ENCODE measurements around the gene PLCXD1.
"Not testable (repeated sequence)": the region's sequence is repeated elsewhere in the genome, so short reads cannot be mapped to it uniquely, and the experiment has no call there.

PLCXD1 gene

DNA sequence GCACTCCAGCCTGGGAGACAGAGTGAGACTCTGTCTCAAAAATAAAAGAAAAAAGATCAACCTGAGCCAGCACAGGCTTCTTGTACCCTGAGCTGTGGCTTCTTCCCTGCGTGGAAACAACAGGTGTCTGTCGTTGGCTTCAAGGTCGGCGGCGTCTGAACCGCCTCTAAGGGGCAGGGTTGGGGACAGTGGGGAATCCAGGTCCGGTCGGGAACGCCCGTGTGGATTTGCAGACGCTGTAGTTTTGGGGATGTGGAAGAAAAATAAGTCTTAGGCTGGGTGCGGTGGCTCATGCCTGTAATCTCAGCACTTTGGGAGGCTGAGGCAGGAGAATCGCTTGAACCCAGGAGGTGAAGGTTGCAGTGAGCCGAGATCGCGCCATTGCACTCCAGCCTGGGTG is 17.2 kb upstream of the PLCXD1 start:
- not testable (repeated sequence) for DNase-seq

DNA sequence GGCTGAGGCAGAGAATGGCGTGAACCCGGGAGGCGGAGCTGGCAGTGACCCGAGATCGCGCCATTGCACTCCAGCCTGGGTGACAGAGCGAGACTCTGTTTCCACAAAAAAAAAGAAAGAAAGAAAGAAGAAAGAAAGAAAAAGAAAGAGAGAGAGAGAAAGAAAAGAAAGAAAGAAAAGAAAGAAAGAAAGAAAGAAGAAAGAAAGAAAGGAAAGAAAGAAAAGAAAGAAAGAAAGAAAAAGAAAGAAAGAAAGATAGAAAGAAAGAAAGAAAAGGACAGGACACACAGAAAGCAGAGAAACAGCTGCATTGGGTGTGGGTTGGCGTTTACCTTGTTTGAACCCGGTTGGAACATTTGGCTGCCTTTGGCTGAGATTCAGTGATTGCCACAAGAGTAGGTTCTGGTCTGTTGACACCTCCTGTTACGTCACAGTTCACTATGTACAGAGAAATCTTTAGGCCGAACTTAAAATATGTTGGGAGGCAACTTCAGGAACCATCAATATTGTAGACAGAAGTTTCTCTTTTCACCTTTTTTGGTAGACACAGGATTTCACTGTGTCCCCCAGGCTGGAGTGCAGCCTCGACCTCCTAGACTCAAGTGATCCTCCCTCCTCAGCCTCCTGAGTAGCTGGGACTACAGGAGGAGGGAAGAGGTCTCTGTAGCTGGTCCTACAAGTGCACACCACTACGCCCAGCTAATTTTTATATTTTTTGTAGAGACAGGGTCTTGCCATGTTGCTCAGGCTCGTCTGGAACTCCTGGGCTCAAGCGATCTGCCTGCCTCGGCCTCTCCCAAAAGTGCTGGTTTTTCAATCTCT is 16.3 kb upstream of the PLCXD1 start:
- no peak for DNase-seq

DNA sequence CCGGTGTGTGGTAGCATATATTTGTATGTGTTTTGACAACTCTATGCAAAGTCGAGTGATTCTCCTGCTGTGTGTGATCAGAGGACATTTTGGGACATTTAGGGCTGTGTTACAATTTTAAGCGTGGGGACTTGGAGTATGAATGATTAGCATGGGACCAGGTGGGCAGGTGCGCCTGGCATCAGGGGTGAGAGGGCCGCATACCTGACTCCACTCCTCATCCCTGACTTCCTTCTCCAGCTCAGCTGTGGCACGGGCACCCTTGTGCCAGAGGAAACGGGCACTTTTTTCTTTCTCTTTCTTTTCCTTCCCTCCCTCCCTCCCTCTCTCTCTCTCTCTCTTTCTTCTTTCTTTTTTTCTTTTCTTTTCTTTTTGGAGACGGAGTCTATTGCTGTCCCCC is 15.7 kb upstream of the PLCXD1 start:
- DNase-seq: no peak

DNA sequence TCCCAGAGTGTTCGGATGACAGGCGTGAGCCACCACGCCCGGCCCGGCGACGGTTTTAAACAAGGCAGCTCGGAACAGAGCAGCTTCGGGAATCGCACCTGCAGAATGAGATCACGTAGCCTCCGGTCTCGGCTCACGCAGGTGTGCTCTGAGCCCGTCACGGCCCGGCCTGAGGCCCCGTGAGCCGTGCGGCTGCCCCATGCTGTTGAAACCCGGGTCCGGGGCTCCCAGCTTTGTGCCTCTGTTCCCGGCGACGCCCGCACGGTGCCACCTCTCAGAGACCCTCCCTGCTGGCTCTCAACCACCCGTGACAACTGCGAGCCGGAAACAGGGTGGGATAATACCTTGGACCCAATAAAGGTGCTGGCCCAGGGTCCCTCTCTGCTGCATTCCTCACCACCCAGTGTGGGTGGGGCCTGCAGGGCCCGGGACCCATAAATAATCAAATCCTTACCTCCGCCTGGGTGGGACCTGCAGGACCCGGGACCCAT is 13.4 kb upstream of the PLCXD1 start:
- DNase-seq: no peak

DNA sequence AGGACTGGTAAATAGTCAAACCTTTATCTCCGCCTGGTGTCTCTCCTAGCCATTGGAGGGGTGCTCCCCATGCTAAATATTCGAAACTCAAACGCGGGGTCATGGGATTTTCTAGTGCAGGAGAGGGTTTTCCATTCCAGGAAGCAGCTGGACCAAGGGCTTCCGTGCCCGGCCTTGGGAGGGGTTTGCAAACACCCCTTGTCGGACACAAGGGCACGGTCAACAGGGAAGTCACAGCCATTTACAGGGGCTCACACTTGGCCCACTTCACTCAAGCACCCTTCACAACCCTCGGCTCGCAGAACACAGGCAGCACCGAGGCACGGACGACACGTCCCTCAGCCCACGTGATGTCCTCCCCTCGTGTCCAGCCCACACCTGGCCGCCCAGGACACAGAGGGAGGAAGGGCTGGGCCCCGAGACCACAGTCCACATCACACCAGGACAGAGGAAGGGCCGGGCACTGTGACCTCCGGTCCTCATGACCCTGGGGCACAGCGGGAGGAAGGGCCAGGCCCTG is 10.3 kb upstream of the PLCXD1 start:
- no peak for DNase-seq

DNA sequence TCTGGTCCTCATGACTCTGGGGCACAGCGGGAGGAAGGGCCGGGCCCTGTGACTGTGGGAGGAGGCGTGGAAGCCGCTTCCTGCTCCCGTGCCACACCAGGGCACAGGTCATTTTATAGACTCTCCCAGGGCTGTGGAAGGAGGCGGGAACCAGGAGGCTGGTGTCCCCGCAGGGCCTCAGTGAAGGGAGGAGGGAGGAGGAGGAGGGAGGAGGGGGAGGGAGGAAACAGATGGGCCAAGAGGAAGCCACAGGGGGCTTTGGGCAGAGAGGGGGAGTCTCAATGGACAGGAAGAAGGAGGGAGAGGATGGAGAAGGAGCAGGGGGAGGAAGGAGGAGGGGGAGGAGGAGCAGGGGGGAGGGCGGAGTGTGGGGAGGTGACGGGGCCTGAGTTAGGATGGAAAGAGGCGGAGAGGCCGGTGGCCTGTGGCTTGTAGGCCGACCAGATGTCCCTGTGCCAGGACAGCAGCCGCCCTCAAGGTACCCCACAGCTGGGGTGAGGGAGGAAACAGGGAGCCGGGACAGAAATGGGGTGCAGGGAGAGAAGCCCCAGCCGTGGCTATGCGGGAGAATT is 6.2 kb upstream of the PLCXD1 start:
- no peak for DNase-seq

DNA sequence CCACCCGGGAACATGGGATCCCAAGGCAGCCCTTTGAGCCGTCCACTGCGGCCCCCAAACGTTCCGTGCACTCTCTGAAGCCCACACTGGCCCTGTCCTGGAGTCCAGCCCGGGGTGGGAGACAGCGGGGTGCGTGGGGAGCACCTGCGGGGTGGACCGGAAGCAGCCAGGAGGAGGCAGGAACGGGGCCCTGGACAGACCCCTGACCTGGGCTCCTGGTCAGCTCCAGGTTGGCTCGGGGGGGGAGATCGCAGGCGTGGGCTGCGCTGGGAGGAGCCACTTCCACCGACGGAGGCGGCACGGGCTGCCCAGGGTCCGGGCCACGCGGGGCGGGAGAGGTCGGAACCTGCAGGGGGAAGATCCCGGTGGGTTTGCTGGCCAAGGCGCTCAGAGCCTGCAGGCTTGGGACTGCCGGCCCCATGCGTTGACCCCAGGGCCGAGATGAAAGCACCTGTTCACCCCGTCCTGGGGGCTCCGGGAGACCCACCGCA is 5.7 kb upstream of the PLCXD1 start:
- no peak for DNase-seq

DNA sequence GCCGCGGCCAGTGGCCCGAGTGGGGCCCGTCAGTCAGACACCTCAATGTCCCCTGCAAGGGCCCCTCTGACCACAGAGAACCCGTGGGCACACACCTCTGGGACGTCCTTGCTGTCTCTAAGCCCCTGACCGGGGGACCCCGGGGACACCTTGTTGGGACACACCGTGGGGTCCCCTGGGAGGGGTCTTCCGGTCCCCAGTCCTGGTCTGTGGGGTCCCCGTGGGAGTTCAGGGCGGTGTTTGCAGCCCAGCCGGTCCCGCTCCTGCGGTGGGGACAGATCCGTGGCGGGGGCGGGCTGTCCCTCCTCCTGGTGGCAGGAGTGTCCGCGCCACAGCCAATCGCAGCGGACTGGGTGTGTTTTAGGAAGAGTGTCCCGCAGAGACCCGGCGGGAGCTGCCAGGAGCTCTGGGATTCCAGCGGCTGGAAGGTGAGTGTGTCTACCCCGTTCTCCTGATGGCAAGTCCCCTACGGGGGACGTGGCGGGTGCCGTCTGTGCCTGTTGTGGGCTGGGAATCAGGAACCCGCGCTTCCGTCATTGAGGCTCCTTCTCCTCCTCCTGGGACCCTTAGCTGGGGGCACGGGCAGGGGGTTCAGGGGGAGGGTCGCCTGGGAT is 5.1 kb upstream of the PLCXD1 start:
- no peak for DNase-seq

DNA sequence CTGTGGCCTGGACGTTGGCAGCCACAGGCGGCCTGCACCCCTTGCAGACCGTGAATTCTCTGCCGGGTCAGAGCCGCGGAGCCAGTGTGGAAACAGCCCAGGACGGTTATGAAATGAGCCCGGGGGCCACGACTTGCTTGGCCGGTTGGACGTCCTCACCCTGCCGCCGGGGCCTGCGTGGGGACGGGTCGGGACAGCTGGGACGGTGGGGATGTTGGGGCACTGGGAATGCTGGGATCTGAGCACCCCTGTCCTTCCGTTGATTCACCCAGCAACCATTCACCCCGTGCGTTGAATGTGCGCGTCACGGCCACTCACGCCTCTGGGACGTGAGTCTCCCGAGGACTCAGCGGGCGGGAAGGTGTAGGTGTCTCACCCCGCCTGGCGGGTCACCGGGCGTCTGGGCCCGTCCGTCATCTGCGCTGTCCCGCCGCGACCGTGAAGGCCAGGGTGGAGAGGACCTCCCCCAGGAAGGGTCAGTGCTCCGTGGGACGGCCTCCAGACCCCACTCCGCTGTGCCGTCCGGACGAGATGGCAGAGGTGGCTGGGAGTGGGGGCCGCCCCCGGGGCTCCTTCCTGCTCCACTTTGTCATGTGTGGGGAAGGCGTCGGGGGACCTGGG is 4.5 kb upstream of the PLCXD1 start:
- no peak for DNase-seq

DNA sequence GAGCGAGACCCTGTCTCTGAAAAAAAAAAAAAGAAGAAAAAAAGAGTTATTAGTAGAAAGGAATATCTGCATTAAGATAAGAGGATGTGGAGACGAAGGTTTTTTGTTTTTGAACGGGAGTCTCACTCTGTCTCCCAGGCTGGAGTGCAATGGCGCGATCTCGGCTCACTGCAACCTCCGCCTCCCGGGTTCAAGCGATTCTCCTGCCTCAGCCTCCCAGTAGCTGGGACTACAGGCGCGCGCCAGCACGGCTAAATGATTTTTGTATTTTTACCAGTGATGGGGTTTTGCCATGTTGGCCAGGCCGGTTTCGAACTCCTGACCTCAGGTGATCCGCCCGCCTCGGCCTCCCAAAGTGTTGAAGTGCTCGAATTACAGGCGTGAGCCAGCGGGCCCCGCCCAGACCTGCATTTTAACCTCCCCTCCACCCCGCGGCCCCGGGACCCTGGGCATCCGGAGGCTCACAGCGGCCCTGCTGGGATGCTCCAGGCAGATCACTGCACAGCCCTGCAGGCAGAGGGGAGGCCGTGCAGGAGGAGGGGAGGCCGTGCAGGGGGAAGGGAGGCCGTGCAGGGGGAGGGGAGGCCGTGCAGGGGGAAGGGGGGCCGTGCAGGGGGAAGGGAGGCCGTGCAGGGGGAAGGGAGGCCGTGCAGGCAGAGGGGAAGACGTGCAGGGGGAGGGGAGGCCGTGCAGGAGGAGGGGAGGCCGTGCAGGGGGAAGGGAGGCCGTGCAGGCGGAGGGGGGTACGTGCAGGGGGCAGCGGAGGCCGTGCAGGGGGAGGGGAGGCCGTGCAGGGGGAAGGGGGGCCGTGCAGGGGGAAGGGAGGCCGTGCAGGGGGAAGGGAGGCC is 1.2 kb upstream of the PLCXD1 start:
- DNase-seq: not testable (repeated sequence)

DNA sequence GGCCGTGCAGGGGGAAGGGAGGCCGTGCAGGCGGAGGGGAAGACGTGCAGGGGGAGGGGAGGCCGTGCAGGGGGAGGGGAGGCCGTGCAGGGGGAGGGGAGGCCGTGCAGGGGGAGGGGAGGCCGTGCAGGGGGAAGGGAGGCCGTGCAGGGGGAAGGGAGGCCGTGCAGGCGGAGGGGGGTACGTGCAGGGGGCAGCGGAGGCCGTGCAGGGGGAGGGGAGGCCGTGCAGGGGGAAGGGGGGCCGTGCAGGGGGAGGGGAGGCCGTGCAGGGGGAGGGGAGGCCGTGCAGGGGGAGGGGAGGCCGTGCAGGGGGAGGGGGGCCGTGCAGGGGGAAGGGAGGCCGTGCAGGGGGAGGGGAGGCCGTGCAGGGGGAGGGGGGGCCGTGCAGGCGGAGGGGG is 459 bp upstream of the PLCXD1 start:
- not testable (repeated sequence) for DNase-seq

DNA sequence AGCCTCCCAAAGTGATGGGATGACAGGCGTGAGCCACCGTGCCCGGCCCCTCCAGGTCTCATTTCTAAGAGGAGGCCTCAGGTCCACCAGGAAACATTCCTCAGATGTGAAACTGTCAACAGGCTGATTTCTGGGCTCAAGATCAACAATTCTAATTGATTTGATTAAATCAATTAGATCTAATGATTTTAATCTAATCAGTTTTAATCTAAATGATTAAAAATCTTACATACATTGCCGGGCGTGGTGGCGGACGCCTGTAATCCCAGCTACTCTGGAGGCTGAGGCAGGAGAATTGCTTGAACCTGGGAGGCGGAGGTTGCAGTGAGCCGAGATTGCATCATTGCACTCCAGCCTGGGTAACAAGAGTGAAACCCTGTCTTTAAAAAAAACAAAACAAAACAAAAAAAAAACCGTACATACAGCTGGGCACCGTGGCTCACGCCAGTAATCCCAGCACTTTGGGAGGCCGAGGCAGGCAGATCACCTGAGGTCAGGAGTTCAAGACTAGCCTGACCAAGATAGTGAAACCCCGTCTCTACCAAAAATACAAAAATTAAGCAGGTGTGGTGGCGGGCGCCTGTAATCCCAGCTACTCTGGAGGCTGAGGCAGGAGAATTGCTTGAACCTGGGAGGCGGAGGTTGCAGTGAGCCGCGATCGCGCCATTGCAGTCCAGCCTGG is 960 bp downstream of the PLCXD1 start:
- DNase-seq: not testable (repeated sequence)

DNA sequence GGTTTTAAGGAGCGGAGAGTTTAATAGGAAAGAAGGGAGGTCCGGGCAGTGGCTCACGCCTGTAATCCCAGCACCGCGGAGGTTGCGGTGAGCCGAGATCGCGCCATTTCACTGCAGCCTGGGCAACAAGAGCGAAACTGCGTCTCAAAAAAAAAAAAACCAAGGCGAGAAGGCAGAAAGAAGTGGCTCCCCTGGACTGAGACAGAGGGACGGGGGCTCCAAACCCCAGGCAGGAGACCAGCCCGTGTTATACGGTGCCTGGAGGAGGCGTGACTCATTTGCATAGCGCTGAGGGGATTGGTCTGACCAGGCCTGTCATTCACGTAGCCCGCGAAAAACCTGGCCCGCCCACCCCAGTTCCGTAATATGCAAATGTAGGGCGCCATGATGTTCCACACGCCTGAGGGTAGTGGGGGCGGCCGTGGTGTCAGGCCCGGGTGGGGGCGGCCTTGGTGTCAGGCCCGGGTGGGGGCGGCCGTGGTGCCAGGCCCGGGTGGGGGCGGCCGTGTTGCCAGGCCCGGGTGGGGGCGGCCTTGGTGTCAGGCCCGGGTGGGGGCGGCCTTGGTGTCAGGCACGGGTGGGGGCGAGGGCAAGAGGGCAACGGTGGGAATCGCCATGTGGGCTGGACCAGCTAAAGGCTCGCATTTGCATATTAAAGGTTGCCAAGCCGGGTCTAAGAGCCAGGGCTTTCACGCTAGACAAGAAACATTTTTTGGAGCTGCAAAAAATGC is 2.1 kb downstream of the PLCXD1 start:
- DNase-seq: no peak

DNA sequence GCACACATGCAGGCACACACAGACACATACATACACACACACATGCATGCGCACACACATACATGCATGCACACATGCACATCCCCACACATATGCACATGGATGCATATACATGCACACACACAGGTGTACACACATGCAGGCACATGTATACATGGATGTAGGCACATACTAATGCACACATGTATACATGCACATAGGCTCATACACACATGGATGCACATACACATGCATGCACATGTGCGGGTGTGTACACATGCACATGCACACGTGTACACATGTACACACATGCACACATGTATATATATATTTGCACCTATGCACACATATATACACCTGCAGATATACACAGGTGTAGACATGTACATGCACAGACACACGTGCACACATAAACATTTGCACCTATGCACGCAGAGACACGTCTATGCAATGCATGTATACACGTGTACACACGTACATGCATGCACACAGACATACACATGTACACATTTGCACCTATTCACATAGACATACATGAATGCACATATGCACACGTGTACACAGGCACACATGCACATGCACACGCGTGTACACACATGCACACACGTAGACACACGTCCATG is 4.0 kb downstream of the PLCXD1 start:
- DNase-seq: no peak

DNA sequence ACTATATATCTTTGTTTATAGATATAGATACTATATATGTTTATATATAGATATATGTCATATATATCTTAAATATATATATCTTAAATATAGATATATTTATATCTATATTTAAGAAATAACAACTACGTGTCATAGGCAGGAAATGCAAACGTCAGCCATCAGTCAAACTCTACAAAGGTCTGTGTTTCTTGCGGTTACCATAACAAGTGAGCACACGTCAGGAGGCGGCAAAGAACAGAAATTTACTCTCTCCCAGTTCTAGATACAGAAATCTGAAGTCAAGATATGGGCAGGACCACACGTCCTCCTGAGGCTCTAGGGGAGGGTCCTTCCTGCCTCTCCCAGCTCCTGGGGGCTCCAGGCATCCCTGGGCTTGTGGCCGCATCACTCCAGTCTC is 6.5 kb downstream of the PLCXD1 start:
- no peak for DNase-seq

DNA sequence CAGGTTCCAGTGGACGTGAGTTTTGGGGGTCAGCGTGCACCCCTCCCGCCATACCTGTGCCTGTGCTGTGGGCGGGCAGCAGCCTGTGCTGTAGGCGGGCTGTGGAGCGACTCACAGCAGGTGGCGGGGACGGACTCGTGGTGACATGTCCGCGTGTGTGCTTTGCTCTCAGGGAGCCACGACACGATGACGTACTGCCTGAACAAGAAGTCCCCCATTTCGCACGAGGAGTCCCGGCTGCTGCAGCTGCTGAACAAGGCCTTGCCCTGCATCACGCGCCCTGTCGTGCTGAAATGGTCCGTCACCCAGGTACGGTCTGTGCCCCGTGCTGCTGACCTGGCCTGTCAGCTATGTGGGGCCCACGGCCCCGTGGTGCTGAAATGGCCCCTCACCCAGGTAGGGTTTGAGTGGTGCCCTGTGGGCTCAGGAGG is 7.4 kb downstream of the PLCXD1 start:
- no peak for DNase-seq

DNA sequence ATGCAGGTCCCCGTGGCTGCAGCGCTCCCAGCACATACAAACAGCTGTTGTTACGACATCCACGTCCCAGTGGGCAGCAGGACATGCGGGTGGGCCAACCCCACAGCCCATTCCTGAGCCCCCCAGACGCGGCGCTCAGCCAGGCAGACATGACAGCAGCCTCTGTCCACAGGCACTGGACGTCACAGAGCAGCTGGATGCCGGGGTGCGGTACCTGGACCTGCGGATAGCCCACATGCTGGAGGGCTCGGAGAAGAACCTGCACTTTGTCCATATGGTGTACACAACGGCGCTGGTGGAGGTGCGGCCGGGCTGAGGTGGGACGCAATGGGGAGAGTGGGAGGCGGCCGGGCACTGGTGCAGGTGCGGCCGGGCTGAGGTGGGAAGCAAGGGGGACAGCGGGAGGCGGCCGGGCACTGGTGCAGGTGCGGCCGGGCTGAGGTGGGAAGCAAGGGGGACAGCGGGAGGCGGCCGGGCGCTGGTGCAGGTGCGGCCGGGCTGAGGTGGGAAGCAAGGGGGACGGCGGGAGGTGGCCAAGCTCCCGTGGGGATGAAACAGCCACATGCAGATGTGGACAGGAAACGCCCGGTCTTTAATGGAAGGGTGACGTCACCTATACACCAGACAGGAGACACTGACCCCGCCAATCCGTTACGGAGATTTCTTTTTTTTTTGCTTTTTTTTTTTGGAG is 9.4 kb downstream of the PLCXD1 start:
- no peak for DNase-seq

DNA sequence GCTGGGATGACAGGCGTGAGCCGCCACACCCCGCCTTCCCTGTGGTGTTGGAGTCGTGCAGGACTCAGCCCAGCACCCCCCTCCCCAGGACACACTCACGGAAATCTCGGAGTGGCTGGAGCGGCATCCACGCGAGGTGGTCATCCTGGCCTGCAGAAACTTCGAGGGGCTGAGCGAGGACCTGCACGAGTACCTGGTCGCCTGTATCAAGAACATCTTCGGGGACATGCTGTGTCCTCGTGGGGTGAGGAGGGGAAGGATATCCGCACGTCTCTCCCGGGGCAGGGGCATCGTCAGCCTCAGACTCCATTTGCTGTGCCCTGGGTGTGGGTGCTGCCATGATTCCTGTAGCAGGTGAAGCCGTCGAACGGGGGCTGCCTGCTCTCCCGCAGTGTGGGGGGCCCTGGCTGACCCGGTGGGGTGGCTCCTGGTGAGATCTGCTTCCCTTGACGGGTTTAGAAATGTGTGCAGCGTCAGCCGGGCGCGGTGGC is 10.3 kb downstream of the PLCXD1 start:
- DNase-seq: no peak
